A549 (cell line): ENCODE results near the gene PGA5. TPM values are rescaled to one million over a fixed set of nuclear protein-coding genes. Genes with fewer than 3 reads are reported as not detected.

Source experiments
- ATAC-seq, 2 experiments: fragments of 200-7000 bp in 1 of 2; fragments of >200 bp in 1 of 2; cut with Nextera tagmentation in 1 of 2; cut with Tn5 transposase in 1 of 2; 3 replicates each; pipeline versions ENCODE4 v1.8.0 to v1.9.1; 2018 to 2020; ENCODE audit warnings: mild to moderate bottlenecking in 1 of 2, moderate library complexity in 1 of 2
- CTCF ChIA-PET: fragments of 300-600 bp; sonication (Branson Sonifier 250); formaldehyde crosslinking; extraction: SDS; loops from one replicate; lab custom pipeline; 2021; ENCODE audit warnings: antibody characterized with exemption, inconsistent platforms; lab: Yijun Ruan, JAX
- POLR2A ChIA-PET: fragments of 350-600 bp; formaldehyde crosslinking; extraction: SDS; loops from one replicate; lab custom pipeline; 2021; ENCODE audit warnings: antibody characterized with exemption, inconsistent platforms; lab: Yijun Ruan, JAX
- DNase-seq, 2 experiments: peaks; one replicate each; pipeline versions ENCODE4 v3.0.0 to v3.0.0-alpha.2; 2011 to 2016; ENCODE audit warnings: low read depth in 1 of 2, low spot score in 1 of 2
- FAIRE-seq: peaks from 2 replicates; lab custom pipeline; 2011; peaks lifted over from hg19 to GRCh38; lab: Jason Lieb, UNC
- H3K27ac ChIP-seq, 2 experiments: fragments of >200 bp; sonication (Bioruptor Twin); formaldehyde crosslinking; 3 replicates each; pipeline ENCODE4 v1.5.1; 2016 to 2017
- H3K4me1 ChIP-seq: fragments of >200 bp; sonication (Bioruptor Twin); formaldehyde crosslinking; 3 replicates; pipeline ENCODE4 v1.6.1; 2016
- H3K4me2 ChIP-seq: fragments of >200 bp; sonication (Bioruptor Twin); formaldehyde crosslinking; 3 replicates; pipeline ENCODE4 v1.6.1; 2016
- H3K4me3 ChIP-seq: fragments of >200 bp; sonication (Bioruptor Twin); formaldehyde crosslinking; 3 replicates; pipeline ENCODE4 v1.5.1; 2016
- H3K9me3 ChIP-seq: fragments of >200 bp; sonication (Bioruptor Twin); formaldehyde crosslinking; 3 replicates; pipeline ENCODE4 v1.6.1; 2016
- CBX2 ChIP-seq: fragments of 200-600 bp; sonication (generic); IDR thresholded peaks from 2 replicates; pipeline ENCODE4 v1.6.1; 2016; ENCODE audit warnings: low read depth, mild to moderate bottlenecking, borderline replicate concordance
- CHD4 ChIP-seq: fragments of 200-600 bp; sonication (generic); IDR thresholded peaks from 2 replicates; pipeline ENCODE4 v1.6.1; 2016; ENCODE audit warnings: antibody characterized with exemption, mild to moderate bottlenecking, borderline replicate concordance
- CTCF ChIP-seq: fragments of >200 bp; sonication (Bioruptor Twin); formaldehyde crosslinking; IDR thresholded peaks from 3 replicates; pipeline ENCODE4 v1.5.1; 2016
- E2F6 ChIP-seq: IDR thresholded peaks from 2 replicates; pipeline ENCODE4 v1.6.1; 2012; ENCODE audit warnings: low read depth, borderline replicate concordance
- EHF ChIP-seq: fragments of 250-450 bp; sonication (Bioruptor Pico); IDR thresholded peaks from 2 replicates; pipeline ENCODE4 v1.5.0; 2020; ENCODE audit warnings: mild to moderate bottlenecking
- EHMT2 ChIP-seq: fragments of 200-600 bp; sonication (generic); IDR thresholded peaks from 2 replicates; pipeline ENCODE4 v1.6.1; 2016; ENCODE audit warnings: antibody characterized with exemption, low read depth, mild to moderate bottlenecking, moderate library complexity
- FOSB ChIP-seq: fragments of 250-450 bp; sonication (Bioruptor Pico); IDR thresholded peaks from 2 replicates; pipeline ENCODE4 v1.5.0; 2020; ENCODE audit warnings: mild to moderate bottlenecking, moderate library complexity
- FOSL2 ChIP-seq, 2 experiments: fragments of 450-650 bp in 1 of 2; fragments of >200 bp in 1 of 2; sonication (Bioruptor Twin) in 1 of 2; formaldehyde crosslinking; IDR thresholded peaks; 2 replicates each; pipeline versions ENCODE4 v1.5.0 to v1.6.1; 2016 to 2020; ENCODE audit warnings: mild to moderate bottlenecking in 1 of 2, moderate library complexity in 1 of 2
- FOXS1 ChIP-seq: fragments of 250-450 bp; sonication (Bioruptor Pico); IDR thresholded peaks from 2 replicates; pipeline ENCODE4 v1.5.0; 2020; ENCODE audit warnings: mild to moderate bottlenecking, moderate library complexity
- HDAC2 ChIP-seq: fragments of 200-600 bp; sonication (generic); IDR thresholded peaks from 2 replicates; pipeline ENCODE4 v1.6.1; 2016
- MAFK ChIP-seq: fragments of 450-650 bp; IDR thresholded peaks from 2 replicates; pipeline ENCODE4 v1.6.1; 2014; ENCODE audit not compliant: partially characterized antibody
- MAZ ChIP-seq: fragments of 150-350 bp; IDR thresholded peaks from 2 replicates; pipeline ENCODE4 v1.6.1; 2014; ENCODE audit warnings: antibody characterized with exemption, low read depth, low read length, borderline replicate concordance
- PBX3 ChIP-seq: IDR thresholded peaks from 2 replicates; pipeline ENCODE4 v1.6.1; 2012
- POLR2A ChIP-seq: IDR thresholded peaks from 2 replicates; pipeline ENCODE4 v1.6.1; 2012; ENCODE audit warnings: mild to moderate bottlenecking, low read length
- POLR2AphosphoS2 ChIP-seq: conservative IDR thresholded peaks from 2 replicates; pipeline ENCODE4 v1.6.1; 2012; ENCODE audit warnings: low read length, improper control_type of control experiment, inconsistent platforms
- RAD21 ChIP-seq, 2 experiments: fragments of >200 bp in 1 of 2; sonication (Bioruptor Twin) in 1 of 2; formaldehyde crosslinking in 1 of 2; IDR thresholded peaks in 1 of 2; conservative IDR thresholded peaks in 1 of 2; 2 replicates in 1 of 2; 3 replicates in 1 of 2; pipeline ENCODE4 v1.6.1; 2012 to 2018; ENCODE audit warnings: inconsistent platforms in 1 of 2
- RARB ChIP-seq: fragments of 250-450 bp; sonication (Bioruptor Pico); IDR thresholded peaks from 2 replicates; pipeline ENCODE4 v1.8.0; 2021; ENCODE audit warnings: mild to moderate bottlenecking, moderate library complexity
- SREBF2 ChIP-seq: fragments of 450-650 bp; IDR thresholded peaks from 2 replicates; pipeline ENCODE4 v1.6.1; 2014; ENCODE audit warnings: mild to moderate bottlenecking, moderate library complexity
- TP53 ChIP-seq: fragments of 250-450 bp; sonication (Bioruptor Pico); IDR thresholded peaks from 2 replicates; pipeline ENCODE4 v1.5.0; 2021; ENCODE audit warnings: mild to moderate bottlenecking, moderate library complexity
- ZFP36 ChIP-seq: fragments of 450-650 bp; IDR thresholded peaks from 2 replicates; pipeline ENCODE4 v1.6.1; 2014; ENCODE audit warnings: borderline replicate concordance; ENCODE audit not compliant: partially characterized antibody
- ZSCAN20 ChIP-seq: fragments of 250-450 bp; sonication (Bioruptor Pico); IDR thresholded peaks from 2 replicates; pipeline ENCODE4 v1.8.0; 2022; ENCODE audit warnings: mild to moderate bottlenecking, moderate library complexity
- WGBS: methylation state at CpG from one replicate; pipeline ENCODE4 v1.1.6; 2017; ENCODE audit errors: missing lambda C conversion rate; 5-methylcytosine and 5-hydroxymethylcytosine counted together
- polyA plus RNA-seq, 4 experiments: library from polyadenylated mRNA; depleted of rRNA in 3 of 4; stranded (reverse); fragments of >200 nt; fragmentation: RNase III in 1 of 4; extraction: RNeasy Plus Mini Kit Qiagen cat#74134 plus additional on column Dnase treatment in 1 of 4; gene quantifications; 2 replicates in 3 of 4; 3 replicates in 1 of 4; pipeline ENCODE4 v1.2.3, GENCODE V29; 2011 to 2017

Gene PGA5
- polyA plus RNA-seq, 2 of the 4 experiments (the other 2 are of a cell fraction) = not detected

GRCh38 chr11:61194981-61195695 lies 45.8 kb upstream of the PGA5 start:
- CTCF ChIA-PET = interaction anchor here (1.3 to 1.4 kb wide), 2 partner anchors 7 to 191 kb away, joined by 3 to 8 read pairs; no protein-coding TSS in a partner anchor
- POLR2A ChIA-PET = no interaction called here
- TF ChIP-seq FOXS1 (CRISPR knock-in tag) = no peak
- no peak for TF ChIP-seq POLR2AphosphoS2
- TF ChIP-seq FOSL2 (IDR thresholded peaks at IDR 0.05) = no peak
- no peak for TF ChIP-seq FOSL2 (CRISPR knock-in tag; IDR thresholded peaks at IDR 0.05)
- TF ChIP-seq RAD21 (conservative IDR thresholded peaks at IDR 0.05 in 1 of 2, IDR thresholded peaks at IDR 0.05 in 1 of 2) = no peak
- no peak overlapping the region for H3K4me3 ChIP-seq
- no peak for FAIRE-seq
- DNase-seq = no peak
- 34% methylated on average over 7 of the region's 7 CpGs for WGBS
- no peak overlapping the region for H3K27ac ChIP-seq
- peak; percentile 11 to 21; a peak in 2 of 6 replicates for ATAC-seq
- H3K4me2 ChIP-seq = no peak overlapping the region
- H3K4me1 ChIP-seq = no peaks in the 10 kb centered on the region
- H3K9me3 ChIP-seq = 0 out of 3 replicates have a peak, but pooled peaks cover 8% of the 10 kb centered on the region

- H3K27ac ChIP-seq = no peak overlapping the region
- DNase-seq (no peak), FAIRE-seq (no peak), ATAC-seq (peak; percentile 32 to 42; a peak in 3 of 6 replicates)
- POLR2A ChIA-PET = no interaction called here
- no peaks in the 10 kb centered on the region for H3K4me1 ChIP-seq
- H3K9me3 ChIP-seq = 0 out of 3 replicates have a peak, but pooled peaks cover 8% of the 10 kb centered on the region
- no peak for TF ChIP-seq E2F6
- TF ChIP-seq FOSB (CRISPR knock-in tag) = no peak
- no peak for TF ChIP-seq SREBF2
- TF ChIP-seq FOXS1 (CRISPR knock-in tag) = no peak
- TF ChIP-seq FOSL2 (IDR thresholded peaks at IDR 0.05) = no peak
- no peak for TF ChIP-seq FOSL2 (CRISPR knock-in tag; IDR thresholded peaks at IDR 0.05)
- TF ChIP-seq HDAC2 = no peak
- no peak for TF ChIP-seq CTCF
- no peak for TF ChIP-seq POLR2A
- TF ChIP-seq ZSCAN20 (CRISPR knock-in tag) = no peak
- TF ChIP-seq CHD4 = no peak
- TF ChIP-seq EHMT2 = no peak
- TF ChIP-seq CBX2 = no peak
- TF ChIP-seq ZFP36 = no peak
- no peak for TF ChIP-seq MAFK
- TF ChIP-seq TP53 (CRISPR knock-in tag) = no peak
- no peak for TF ChIP-seq EHF
- no peak for TF ChIP-seq RARB
- no peak for TF ChIP-seq MAZ
- TF ChIP-seq PBX3 = no peak
- no peak for TF ChIP-seq POLR2AphosphoS2
- no peak overlapping the region for H3K4me3 ChIP-seq
- WGBS = 70% methylated on average over 7 of the region's 7 CpGs
- CTCF ChIA-PET = interaction anchor here (1.3 to 1.4 kb wide), 2 partner anchors 8 to 190 kb away, joined by 3 to 8 read pairs; no protein-coding TSS in a partner anchor
- no peak overlapping the region for H3K4me2 ChIP-seq
These were observed 45.3 kb upstream of the PGA5 start for GRCh38 chr11:61195719-61196118.
